ENCODE measurements around the gene TPK1. TPM values are rescaled to one million over a fixed set of nuclear protein-coding genes. Genes with fewer than 3 reads are reported as not detected.

TPK1 gene
- total and polyA plus RNA-seq, 8 donors, result 1.8 to 13.0 (median 4.3) TPM

DNA sequence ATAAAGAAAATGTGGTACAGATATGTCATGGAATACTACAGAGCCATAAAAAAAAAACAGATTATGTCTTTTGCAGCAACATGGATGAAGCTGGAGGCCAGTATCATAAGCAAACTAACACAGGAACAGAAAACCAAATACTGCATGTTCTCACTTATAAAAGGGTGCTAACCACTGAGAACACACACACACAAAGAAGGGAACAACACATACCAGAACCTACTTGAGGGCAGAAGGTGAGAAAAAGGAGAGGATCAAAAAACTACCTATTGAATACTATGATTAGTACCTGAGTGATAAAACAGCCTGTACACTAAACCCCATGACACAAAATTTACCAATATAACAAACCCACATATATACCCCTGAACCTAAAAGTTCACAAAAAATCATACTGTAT is 144.6 kb downstream of the TPK1 start:
- no peaks in the 10 kb centered on the region for H3K27me3 ChIP-seq
- no peaks in the 10 kb centered on the region for H3K4me1 ChIP-seq
- no peak for TF ChIP-seq POLR2AphosphoS5 (IDR thresholded peaks at IDR 0.05)
- no peaks in the 10 kb centered on the region for H3K36me3 ChIP-seq
- no peak for DNase-seq
- intact Hi-C loops (cut with DNase I; ENCODE audit: low total_unique reads), result no loop called here
- H3K9me3 ChIP-seq, result no peaks in the 10 kb centered on the region
- H3K4me3 ChIP-seq, result no peak overlapping the region
- H3K27ac ChIP-seq, result no peak overlapping the region

DNA sequence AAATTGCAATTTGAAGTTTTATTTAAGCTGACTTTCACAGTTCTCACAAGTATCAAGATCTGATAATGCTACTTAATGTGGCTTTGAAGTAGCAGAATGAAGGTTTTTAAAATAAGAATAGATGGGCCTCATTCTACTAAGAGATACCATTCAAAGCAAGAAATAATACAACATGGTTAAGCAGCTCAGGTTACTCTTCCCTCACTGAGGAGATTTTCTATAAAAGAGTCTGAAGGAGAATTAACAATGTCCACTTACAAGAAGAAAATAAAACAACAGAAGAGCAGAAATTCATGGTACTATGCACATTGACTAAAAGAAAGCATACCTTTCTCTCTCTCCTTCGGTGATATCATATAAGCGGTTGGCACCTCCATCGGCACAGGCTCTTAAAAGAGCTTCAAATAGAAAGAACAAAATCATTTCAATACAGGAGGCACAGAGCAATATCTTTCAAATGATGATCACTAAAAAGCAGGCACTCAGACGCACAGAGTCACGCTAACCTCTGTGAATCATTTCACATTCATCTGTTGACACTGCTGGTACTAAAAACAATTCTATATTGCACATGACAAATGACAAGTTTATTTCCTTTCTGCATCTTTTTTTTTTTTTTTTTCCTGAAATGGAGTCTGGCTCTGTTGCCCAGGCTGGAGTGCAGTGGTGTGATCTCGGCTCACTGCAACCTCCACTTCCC is 153.1 kb downstream of the TPK1 start:
- Histone ChIP-seq H3K36me3 (no peaks in the 10 kb centered on the region), H3K4me1 (no peaks in the 10 kb centered on the region), H3K9me3 (no peaks in the 10 kb centered on the region), H3K27me3 (no peaks in the 10 kb centered on the region), H3K27ac (no peak overlapping the region), H3K4me3 (no peak overlapping the region)
- intact Hi-C loops (cut with DNase I; ENCODE audit: low total_unique reads), result no loop called here
- TF ChIP-seq POLR2AphosphoS5 (IDR thresholded peaks at IDR 0.05), result no peak
- TF ChIP-seq EP300 (IDR thresholded peaks at IDR 0.05), result no peak
- TF ChIP-seq POLR2A (IDR thresholded peaks at IDR 0.05), result no peak
- no peak for TF ChIP-seq CTCF (IDR thresholded peaks at IDR 0.05)
- WGBS, 5 donors, result 93 to 98% (median 94%) methylated on average over 6 of the region's 6 CpGs
- DNase-seq, result no peak

GRCh38 chr7:144676492-144676891 is 159.4 kb downstream of the TPK1 start:
- H3K4me3 ChIP-seq, result no peak overlapping the region
- intact Hi-C loops (cut with DNase I; ENCODE audit: low total_unique reads), result no loop called here
- no peaks in the 10 kb centered on the region for H3K9me3 ChIP-seq

GRCh38 chr7:144674550-144674949 is 161.3 kb downstream of the TPK1 start:
- H3K4me1 ChIP-seq, result no peaks in the 10 kb centered on the region
- no peak for DNase-seq
- TF ChIP-seq EP300 (IDR thresholded peaks at IDR 0.05), result no peak
- TF ChIP-seq POLR2AphosphoS5 (IDR thresholded peaks at IDR 0.05), result no peak
- no peak for TF ChIP-seq CTCF (IDR thresholded peaks at IDR 0.05)
- no peak for TF ChIP-seq POLR2A (IDR thresholded peaks at IDR 0.05)
- H3K36me3 ChIP-seq, result no peaks in the 10 kb centered on the region
- no peak overlapping the region for H3K27ac ChIP-seq
- no peaks in the 10 kb centered on the region for H3K9me3 ChIP-seq
- intact Hi-C loops (cut with DNase I; ENCODE audit: low total_unique reads), result no loop called here
- H3K4me3 ChIP-seq, result no peak overlapping the region
- H3K27me3 ChIP-seq, result no peaks in the 10 kb centered on the region

More at GRCh38 chr7:144676492-144676891, 159.4 kb downstream of the TPK1 start:
- DNase-seq, result no peak
- H3K27me3 ChIP-seq, result no peaks in the 10 kb centered on the region
- H3K4me1 ChIP-seq, result no peaks in the 10 kb centered on the region
- no peak for TF ChIP-seq POLR2A (IDR thresholded peaks at IDR 0.05)
- no peaks in the 10 kb centered on the region for H3K36me3 ChIP-seq
- WGBS, 5 donors, result 77 to 93% (median 85%) methylated on average over 5 of the region's 5 CpGs
- no peak overlapping the region for H3K27ac ChIP-seq

GRCh38 chr7:144672869-144673268 is 163.0 kb downstream of the TPK1 start:
- Histone ChIP-seq H3K4me3 (no peak overlapping the region), H3K27ac (no peak overlapping the region), H3K36me3 (no peaks in the 10 kb centered on the region), H3K4me1 (no peaks in the 10 kb centered on the region), H3K9me3 (no peaks in the 10 kb centered on the region), H3K27me3 (no peaks in the 10 kb centered on the region)
- no peak for DNase-seq
- WGBS, 5 donors, result 88 to 97% (median 90%) methylated on average over 2 of the region's 2 CpGs
- intact Hi-C loops (cut with DNase I; ENCODE audit: low total_unique reads), result no loop called here
- TF ChIP-seq POLR2A (IDR thresholded peaks at IDR 0.05) (no peak), EP300 (IDR thresholded peaks at IDR 0.05) (no peak), POLR2AphosphoS5 (IDR thresholded peaks at IDR 0.05) (no peak), CTCF (IDR thresholded peaks at IDR 0.05) (no peak)
